GM12878 (cell line): ENCODE measurements around the gene CCDC88C. TPM values are rescaled to one million over a fixed set of nuclear protein-coding genes. Genes with fewer than 3 reads are reported as not detected.
A peak's percentile ranks its signal among the peaks of the same experiment; 100 is the strongest.

Experiments used
- BACH1 ChIP-seq: fragments of 450-650 bp; IDR thresholded peaks from 2 replicates; pipeline ENCODE4 v1.6.1; 2017; ENCODE audit warnings: mild to moderate bottlenecking, borderline replicate concordance
- CTCF ChIP-seq, 3 experiments: IDR thresholded peaks in 2 of 3; conservative IDR thresholded peaks in 1 of 3; 2 replicates each; pipeline ENCODE4 v1.5.1; 2011; ENCODE audit warnings: low read depth in 3 of 3, low read length in 3 of 3, mild to moderate bottlenecking in 3 of 3, control low read depth in 2 of 3, moderate library complexity in 2 of 3, inconsistent platforms in 1 of 3, mixed read lengths in 1 of 3; ENCODE audit not compliant: control insufficient read depth in 2 of 3, insufficient read depth in 1 of 3; ENCODE audit errors: extremely low read depth in 1 of 3
- ETV6 ChIP-seq, 2 experiments: fragments of 450-650 bp in 1 of 2; IDR thresholded peaks in 1 of 2; conservative IDR thresholded peaks in 1 of 2; 2 replicates each; pipeline ENCODE4 v1.6.1; 2014; ENCODE audit warnings: antibody characterized with exemption in 1 of 2, borderline replicate concordance in 1 of 2, low read depth in 1 of 2, mild to moderate bottlenecking in 1 of 2, moderate library complexity in 1 of 2
- EZH2 ChIP-seq: IDR thresholded peaks from 2 replicates; pipeline ENCODE4 v1.6.1; 2012; ENCODE audit warnings: low read depth, mild to moderate bottlenecking, control low read depth, inconsistent platforms, low read length, borderline replicate concordance; ENCODE audit not compliant: control insufficient read depth
- FOXK2 ChIP-seq: fragments of 450-650 bp; IDR thresholded peaks from 2 replicates; pipeline ENCODE4 v1.6.1; 2017; ENCODE audit warnings: mild to moderate bottlenecking, moderate library complexity
- IKZF2 ChIP-seq, 2 experiments: fragments of 450-650 bp; IDR thresholded peaks; 2 replicates each; pipeline ENCODE4 v1.6.1; 2017; ENCODE audit warnings: mild to moderate bottlenecking in 2 of 2, moderate library complexity in 2 of 2
- KAT2A ChIP-seq: conservative IDR thresholded peaks from 2 replicates; pipeline ENCODE4 v1.6.1; 2011; ENCODE audit warnings: low read depth, low read length; ENCODE audit not compliant: control insufficient read depth
- NFXL1 ChIP-seq: fragments of 450-650 bp; IDR thresholded peaks from 2 replicates; pipeline ENCODE4 v1.6.1; 2017; ENCODE audit warnings: antibody characterized with exemption, mild to moderate bottlenecking, borderline replicate concordance
- PAX8 ChIP-seq: fragments of 450-650 bp; IDR thresholded peaks from 2 replicates; pipeline ENCODE4 v1.6.1; 2017; ENCODE audit warnings: mild to moderate bottlenecking, moderate library complexity
- POLR2A ChIP-seq: IDR thresholded peaks from 2 replicates; pipeline ENCODE4 v1.6.1; 2011; ENCODE audit warnings: low read depth, mild to moderate bottlenecking, low read length
- RELB ChIP-seq: fragments of 450-650 bp; IDR thresholded peaks from 2 replicates; pipeline ENCODE4 v1.6.1; 2017; ENCODE audit warnings: low read depth, mild to moderate bottlenecking, moderate library complexity
- SKIL ChIP-seq: fragments of 450-650 bp; IDR thresholded peaks from 2 replicates; pipeline ENCODE4 v1.6.1; 2017; ENCODE audit warnings: mild to moderate bottlenecking, low read depth, inconsistent platforms; ENCODE audit not compliant: poor library complexity, severe bottlenecking
- SMAD1 ChIP-seq: fragments of 450-650 bp; IDR thresholded peaks from 2 replicates; pipeline ENCODE4 v1.6.1; 2018; ENCODE audit warnings: mild to moderate bottlenecking, low read depth; ENCODE audit not compliant: partially characterized antibody
- SMARCA5 ChIP-seq: fragments of 450-650 bp; IDR thresholded peaks from 2 replicates; pipeline ENCODE4 v1.6.1; 2017; ENCODE audit warnings: mild to moderate bottlenecking
- TCF12 ChIP-seq: IDR thresholded peaks from 2 replicates; pipeline ENCODE4 v1.6.1; 2011; ENCODE audit warnings: low read depth, mild to moderate bottlenecking, low read length
- TCF3 ChIP-seq: IDR thresholded peaks from 2 replicates; pipeline ENCODE4 v1.6.1; 2012; ENCODE audit warnings: low read depth, mild to moderate bottlenecking, low read length, borderline replicate concordance; ENCODE audit not compliant: insufficient read depth
- ZBTB4 ChIP-seq: fragments of 450-650 bp; formaldehyde crosslinking; IDR thresholded peaks from 2 replicates; pipeline ENCODE4 v1.4.0; 2022; ENCODE audit warnings: mild to moderate bottlenecking, moderate library complexity
- polyA plus RNA-seq, 11 experiments: library from polyadenylated mRNA; depleted of rRNA in 4 of 11; unstranded in 6 of 11; stranded (reverse) in 5 of 11; fragments of >200 nt; fragmentation: Nextera tagmentation in 4 of 11; fragmentation: Illumina TruSeq in 1 of 11; extraction: Ambion mirVana in 4 of 11; extraction: Trizol in 1 of 11; gene quantifications; 1 replicate in 1 of 11; 2 replicates in 10 of 11; pipeline versions ENCODE4 v1.2.1 to v1.2.3, GENCODE V29; 2011 to 2016; ENCODE audit warnings: inconsistent platforms in 2 of 11, missing spikeins in 2 of 11, low read depth in 1 of 11
- total RNA-seq, 4 experiments: library from RNA; depleted of rRNA in 3 of 4; stranded (reverse); fragments of >200 nt in 3 of 4; fragmentation: Illumina TruSeq in 1 of 4; extraction: Trizol in 1 of 4; gene quantifications; 2 replicates each; pipeline versions ENCODE4 v1.2.1 to v1.2.3, GENCODE V29; 2013 to 2021

The CCDC88C gene
- total and polyA plus RNA-seq, 10 of the 15 experiments (the other 5 are each of a cell fraction or from before 2014, with no cell fraction given): 4.0 to 79.6 (median 36.6) TPM

- TF ChIP-seq TCF3 (no peak), KAT2A (no peak), CTCF (IDR thresholded peaks at IDR 0.05 in 2 of 3, conservative IDR thresholded peaks at IDR 0.05 in 1 of 3; ENCODE audit: control insufficient read depth in 2 of 3, extremely low read depth in 1 of 3, insufficient read depth in 1 of 3, low read depth in 3 of 3, low read length in 3 of 3) (no peak), IKZF2 (IDR thresholded peaks at IDR 0.05) (peak; percentile 94 to 95), EZH2 (no peak), POLR2A (peak; percentile 63), SKIL (no peak), PAX8 (no peak), RELB (peak; percentile 89), SMAD1 (no peak), BACH1 (no peak; the same call in 1 of the 2 replicates), NFXL1 (no peak), SMARCA5 (peak; percentile 36; the same call in 1 of the 2 replicates), ZBTB4 (no peak), ETV6 (conservative IDR thresholded peaks at IDR 0.05 in 1 of 2, IDR thresholded peaks at IDR 0.05 in 1 of 2; ENCODE audit: borderline replicate concordance in 1 of 2, low read depth in 1 of 2) (peak in 1 of 2 experiments; percentile 81; a peak in 1 of 4 replicates), FOXK2 (no peak; the same call in 1 of the 2 replicates), TCF12 (peak; percentile 45; the same call in 1 of the 2 replicates)
Observed at GRCh38 chr14:91228112-91229004, 189.3 kb downstream of the CCDC88C start (continued).
